ENCODE data around the gene ACBD6.

- no peak for TF ChIP-seq CTCF (IDR thresholded peaks at IDR 0.05)
- TF ChIP-seq ZFX (IDR thresholded peaks at IDR 0.05; ENCODE audit: borderline replicate concordance): no peak
Measured at GRCh38 chr1:180243517-180244221, 258.7 kb downstream of the ACBD6 start.

Data from 22Rv1 (cell line).